ENCODE data around the gene SMG6.

Gene SMG6

DNA sequence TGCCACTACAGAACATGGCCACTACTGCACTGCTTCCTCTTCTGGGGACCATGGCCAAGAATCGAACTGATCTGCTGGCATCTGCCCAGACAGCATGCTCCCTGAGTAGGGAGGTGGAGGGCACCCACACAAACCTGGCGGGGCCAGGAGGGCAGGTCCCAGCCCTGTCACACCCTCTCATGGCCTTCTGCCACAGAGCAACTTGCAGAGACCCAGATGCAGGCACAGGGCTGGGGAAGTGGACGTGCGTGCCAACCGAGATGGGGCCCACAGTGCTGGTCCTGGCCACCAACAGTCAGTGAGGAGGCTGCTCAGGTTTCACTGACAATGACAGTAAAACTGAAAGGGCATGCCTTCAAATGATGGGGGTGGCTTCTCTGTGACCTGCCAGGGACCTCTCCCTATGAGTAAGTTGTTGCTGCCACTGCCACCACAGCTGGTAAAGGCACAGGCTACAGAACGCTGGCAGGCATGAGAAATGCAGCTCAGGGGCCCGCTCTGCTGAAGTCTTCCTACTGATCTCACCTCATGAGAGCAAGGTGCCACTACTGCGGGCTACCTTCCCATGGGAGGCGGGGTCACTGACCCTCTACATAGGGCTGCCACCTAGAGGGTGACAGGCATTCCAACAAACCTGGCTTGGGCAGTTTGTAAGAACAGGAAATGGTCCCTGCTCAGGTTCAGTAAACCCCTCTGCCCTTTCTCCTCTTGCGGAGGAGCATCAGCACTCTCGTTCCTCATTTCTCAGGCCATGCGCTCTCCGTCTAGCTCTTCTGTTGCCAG lies 233.2 kb downstream of the SMG6 start:
- peak; percentile 81 for DNase-seq

DNA sequence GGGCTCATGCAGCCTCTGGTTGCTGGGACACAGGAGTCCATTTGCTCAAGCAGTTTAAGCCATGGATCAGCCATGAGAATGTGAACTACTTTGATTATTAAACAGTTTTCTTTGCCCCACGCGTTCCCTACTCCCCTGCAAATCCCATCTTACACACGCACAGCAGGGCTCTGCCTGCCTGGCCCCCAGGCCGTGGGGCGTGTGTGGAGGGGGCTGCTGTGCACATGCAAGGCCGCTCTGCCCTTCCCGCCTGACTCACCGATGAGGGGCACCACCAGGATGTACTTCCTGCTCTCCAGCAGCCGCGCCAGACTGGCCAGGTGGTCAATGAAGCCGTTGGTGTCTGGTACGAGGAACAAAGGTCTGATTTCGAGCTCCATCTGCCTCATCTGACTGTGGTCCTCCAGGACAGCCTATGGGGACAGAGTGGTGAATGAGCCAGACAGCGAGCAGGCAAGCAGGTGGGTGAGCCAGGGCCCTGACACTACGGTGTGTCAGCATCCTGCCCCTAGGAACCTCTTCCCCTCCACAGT lies 235.0 kb downstream of the SMG6 start:
- no peak for DNase-seq

DNA sequence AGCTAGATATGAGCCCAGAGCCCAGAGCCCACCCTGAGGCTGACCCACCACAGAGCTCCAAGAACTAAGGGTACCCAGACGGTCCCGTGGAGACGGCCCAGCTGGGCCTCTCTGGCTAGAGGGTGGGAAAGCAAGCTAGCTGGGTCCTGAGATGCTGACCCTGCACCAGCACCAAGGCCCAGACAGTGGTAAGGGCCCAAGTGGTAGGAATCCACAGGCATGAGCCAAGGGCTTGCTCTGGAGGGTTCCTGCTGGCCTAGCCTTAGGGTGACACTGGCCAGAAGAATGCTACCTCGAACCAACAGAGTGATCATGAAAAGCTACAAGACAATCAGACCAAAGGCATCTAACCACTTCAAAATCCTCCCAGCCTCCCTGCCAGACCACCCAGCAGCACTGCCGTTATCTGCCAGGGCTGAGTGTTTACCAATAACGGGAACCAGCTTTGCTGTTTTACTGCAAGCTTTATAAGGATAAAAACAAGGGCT lies 235.5 kb downstream of the SMG6 start:
- no peak for DNase-seq

GRCh38 chr17:2067608-2068024 lies 236.0 kb downstream of the SMG6 start:
- no peak for DNase-seq

DNA sequence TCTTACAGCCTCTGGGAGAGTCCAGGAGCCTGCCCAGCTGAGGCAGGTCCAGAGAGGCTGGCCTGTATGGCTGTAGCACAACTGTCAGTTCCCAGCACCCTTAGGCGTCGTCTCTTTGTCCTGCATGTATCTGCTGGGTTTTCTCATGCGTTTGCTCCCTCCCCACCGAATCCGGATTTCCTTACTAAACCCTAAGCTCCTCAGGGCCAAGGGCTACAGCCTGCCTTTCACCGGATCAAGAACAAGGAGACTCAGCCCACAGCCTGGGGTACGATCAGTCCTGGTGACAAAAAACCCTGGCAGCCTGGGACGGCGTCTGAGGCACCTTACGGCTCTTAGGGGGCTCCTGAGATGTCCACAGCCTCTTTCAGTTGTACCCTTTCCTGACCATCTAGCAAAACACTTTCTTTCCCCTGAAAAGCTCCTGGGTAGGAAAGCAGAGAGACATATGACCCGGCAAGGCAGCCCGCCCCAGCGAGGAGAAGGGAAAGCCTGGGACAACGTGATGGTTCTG lies 236.5 kb downstream of the SMG6 start:
- no peak for DNase-seq

GRCh38 chr17:2065949-2066400 lies 237.6 kb downstream of the SMG6 start:
- no peak for DNase-seq

- peak; percentile 86 for DNase-seq
Observed at GRCh38 chr17:2064980-2065785, 238.4 kb downstream of the SMG6 start.

DNA sequence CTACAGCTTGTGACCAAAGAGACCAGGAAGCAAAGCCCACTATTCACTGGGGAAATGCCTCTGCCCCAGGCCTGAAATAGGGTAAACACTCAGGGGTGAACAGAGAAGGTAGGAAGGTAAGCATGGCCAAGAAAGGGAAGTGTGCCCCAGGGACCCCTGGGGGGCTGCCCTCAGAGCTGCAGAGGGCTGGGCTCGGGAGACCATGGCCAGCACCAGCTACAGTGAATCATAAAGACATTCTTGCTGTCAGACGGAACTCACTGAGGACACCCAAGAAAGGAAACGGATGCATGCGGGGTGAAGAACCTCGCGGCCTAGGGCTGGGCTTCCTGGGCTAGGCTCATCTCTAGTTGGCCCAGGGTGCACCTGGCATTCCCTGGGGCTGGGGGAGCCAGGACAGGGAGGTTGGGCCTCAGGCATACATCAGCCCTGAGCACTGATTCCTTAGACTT lies 239.0 kb downstream of the SMG6 start:
- DNase-seq, result no peak

- no peak for DNase-seq
Observed at GRCh38 chr17:2064147-2064489, 239.5 kb downstream of the SMG6 start.

GRCh38 chr17:2063261-2064146 lies 240.1 kb downstream of the SMG6 start:
- no peak for DNase-seq

- DNase-seq, result no peak
Observed at GRCh38 chr17:2062571-2063183, 240.9 kb downstream of the SMG6 start.

GRCh38 chr17:2061441-2061958 lies 242.1 kb downstream of the SMG6 start:
- no peak for DNase-seq

GRCh38 chr17:2060681-2061440 lies 242.7 kb downstream of the SMG6 start:
- no peak for DNase-seq

- no peak for DNase-seq
Observed at GRCh38 chr17:2060385-2060658, 243.3 kb downstream of the SMG6 start.

- no peak for DNase-seq
Observed at GRCh38 chr17:2059547-2060384, 243.8 kb downstream of the SMG6 start.

- peak; percentile 87 for DNase-seq
Observed at GRCh38 chr17:2058586-2059546, 244.7 kb downstream of the SMG6 start.

- DNase-seq, result no peak
Observed at GRCh38 chr17:2057760-2058585, 245.6 kb downstream of the SMG6 start.

DNA sequence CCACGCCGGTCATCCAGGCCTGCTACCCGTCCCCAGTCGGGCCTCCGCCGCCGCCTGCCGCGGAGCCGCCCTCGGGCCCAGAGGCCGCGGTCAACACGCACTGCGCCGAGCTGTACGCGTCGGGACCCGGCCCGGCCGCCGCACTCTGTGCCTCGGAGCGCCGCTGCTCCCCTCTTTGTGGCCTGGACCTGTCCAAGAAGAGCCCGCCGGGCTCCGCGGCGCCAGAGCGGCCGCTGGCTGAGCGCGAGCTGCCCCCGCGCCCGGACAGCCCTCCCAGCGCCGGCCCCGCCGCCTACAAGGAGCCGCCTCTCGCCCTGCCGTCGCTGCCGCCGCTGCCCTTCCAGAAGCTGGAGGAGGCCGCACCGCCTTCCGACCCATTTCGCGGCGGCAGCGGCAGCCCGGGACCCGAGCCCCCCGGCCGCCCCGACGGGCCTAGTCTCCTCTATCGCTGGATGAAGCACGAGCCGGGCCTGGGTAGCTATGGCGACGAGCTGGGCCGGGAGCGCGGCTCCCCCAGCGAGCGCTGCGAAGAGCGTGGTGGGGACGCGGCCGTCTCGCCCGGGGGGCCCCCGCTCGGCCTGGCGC lies 246.3 kb downstream of the SMG6 start:
- no peak for DNase-seq
